ENCODE data around the gene CD163L1.

CD163L1 gene

DNA sequence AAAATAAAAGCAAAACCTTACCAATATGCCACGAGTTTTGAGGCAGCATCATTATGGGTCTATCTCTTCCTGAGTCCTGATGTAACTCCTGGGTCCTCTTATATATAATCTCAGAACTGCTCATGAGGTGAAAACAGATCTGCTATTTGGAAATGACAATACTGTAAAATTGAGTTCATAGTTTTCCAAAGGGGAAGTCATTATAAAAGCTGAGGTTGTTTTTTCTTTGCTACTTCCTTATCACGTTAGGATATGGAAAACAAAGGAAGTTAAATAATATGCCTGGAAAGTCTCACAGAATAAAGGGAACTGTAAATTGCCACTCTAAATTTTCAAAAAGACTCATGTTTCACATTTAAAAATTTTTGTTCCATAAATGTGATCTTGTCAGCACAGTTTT, at the start of gene CD163L1:
Gene CD163L1, minus strand, starts transcription at position 78 of the 400 bp plus-strand sequence. Its CDS starts 26 bp downstream, at position 52.
- H3K4me3 ChIP-seq (ENCODE audit: low read depth, low read length) = no peak within 1 kb of the TSS
- TF ChIP-seq, protein P1, sequence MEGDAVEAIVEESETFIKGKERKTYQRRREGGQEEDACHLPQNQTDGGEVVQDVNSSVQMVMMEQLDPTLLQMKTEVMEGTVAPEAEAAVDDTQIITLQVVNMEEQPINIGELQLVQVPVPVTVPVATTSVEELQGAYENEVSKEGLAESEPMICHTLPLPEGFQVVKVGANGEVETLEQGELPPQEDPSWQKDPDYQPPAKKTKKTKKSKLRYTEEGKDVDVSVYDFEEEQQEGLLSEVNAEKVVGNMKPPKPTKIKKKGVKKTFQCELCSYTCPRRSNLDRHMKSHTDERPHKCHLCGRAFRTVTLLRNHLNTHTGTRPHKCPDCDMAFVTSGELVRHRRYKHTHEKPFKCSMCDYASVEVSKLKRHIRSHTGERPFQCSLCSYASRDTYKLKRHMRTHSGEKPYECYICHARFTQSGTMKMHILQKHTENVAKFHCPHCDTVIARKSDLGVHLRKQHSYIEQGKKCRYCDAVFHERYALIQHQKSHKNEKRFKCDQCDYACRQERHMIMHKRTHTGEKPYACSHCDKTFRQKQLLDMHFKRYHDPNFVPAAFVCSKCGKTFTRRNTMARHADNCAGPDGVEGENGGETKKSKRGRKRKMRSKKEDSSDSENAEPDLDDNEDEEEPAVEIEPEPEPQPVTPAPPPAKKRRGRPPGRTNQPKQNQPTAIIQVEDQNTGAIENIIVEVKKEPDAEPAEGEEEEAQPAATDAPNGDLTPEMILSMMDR (IDR thresholded peaks at IDR 0.05; ENCODE audit: low read depth, low read length, missing control alignments) = no peak
- no peak for DNase-seq (ENCODE audit: low read depth)

DNA sequence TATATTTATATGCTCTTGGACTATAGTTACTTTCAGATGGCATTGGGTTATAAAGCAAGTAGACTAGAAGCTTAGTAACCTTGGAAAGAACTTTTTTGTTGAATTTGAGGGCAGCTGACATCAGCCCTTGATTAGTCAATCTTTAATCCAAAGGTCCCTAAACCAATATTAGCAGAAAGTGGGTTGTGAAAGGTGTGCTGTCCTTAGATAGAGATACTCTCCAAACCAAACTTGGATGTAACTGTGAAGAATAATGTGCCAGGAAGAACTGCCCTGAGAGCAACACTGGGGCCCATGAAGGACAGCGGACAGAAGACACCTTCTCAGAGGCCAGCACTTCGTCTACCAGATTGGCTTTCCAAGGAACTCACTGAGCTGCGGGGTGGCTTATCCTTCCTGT, 49.1 kb upstream of the CD163L1 start:
- TF ChIP-seq, protein P1 (IDR thresholded peaks at IDR 0.05; ENCODE audit: low read depth, low read length, missing control alignments) = no peak
- H3K4me3 ChIP-seq (ENCODE audit: low read depth, low read length) = no peak overlapping the region
- DNase-seq (ENCODE audit: low read depth) = no peak

DNA sequence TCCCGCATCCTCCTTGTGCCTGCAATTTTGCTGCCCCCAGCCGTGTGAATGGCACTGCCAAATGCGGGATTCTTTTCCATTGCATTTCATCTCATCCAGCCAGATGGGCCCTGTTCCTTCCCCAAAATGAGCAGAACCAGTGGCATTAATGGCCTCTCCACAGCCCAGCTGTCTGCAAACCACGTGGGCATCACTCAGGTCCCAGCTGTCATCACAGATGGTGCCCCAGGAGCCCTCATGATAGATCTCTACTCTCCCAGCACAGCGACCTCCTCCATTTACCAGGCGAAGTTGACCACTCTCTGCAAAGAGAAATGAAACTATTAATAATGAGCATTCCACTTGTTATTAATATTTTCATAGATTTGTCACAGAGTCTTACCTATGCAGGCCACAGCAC, 42.6 kb upstream of the CD163L1 start:
- H3K4me3 ChIP-seq (ENCODE audit: low read depth, low read length) = no peak overlapping the region
- TF ChIP-seq, protein P1 (IDR thresholded peaks at IDR 0.05; ENCODE audit: low read depth, low read length, missing control alignments) = no peak
- no peak for DNase-seq (ENCODE audit: low read depth)

DNA sequence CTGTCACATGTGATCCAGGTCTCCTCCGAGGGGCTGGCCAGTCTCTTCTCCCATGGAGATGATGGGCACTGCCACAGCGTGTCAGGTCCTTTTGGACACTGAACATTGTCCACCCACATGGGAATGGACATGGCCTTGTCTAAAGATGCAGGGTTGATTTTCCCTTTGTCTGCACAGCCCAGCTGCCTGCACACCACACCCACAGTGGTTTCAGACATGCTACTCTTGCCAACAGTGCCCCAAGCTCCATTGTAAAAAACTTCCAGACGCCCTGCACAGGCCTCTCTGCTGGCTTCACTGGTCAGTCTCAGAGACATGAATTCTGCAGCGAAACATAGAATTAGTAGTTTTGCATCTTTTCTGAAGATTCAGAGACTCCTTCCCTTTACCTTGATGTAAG, 41.1 kb upstream of the CD163L1 start:
- TF ChIP-seq, protein P1 (IDR thresholded peaks at IDR 0.05; ENCODE audit: low read depth, low read length, missing control alignments) = no peak
- DNase-seq (ENCODE audit: low read depth) = no peak
- H3K4me3 ChIP-seq (ENCODE audit: low read depth, low read length) = no peak overlapping the region

DNA sequence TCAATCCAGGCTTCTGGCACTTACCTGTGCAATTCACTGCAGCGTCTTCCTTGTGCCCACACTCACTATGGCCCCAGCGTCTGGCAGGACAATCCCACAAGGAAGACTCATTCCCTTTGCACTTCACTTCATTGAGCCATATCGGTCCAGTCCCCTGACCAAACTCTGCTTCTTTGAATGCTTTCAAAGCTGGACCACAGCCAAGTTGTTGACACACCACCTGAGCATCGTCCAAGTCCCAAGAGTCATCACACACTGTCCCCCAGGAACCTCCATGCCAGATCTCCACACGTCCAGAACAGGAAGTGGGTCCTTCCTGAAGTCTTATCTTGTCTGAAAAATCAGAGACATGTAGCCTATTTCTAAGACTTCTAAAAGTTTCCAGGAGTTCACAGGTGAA, 39.4 kb upstream of the CD163L1 start:
- no peak for DNase-seq (ENCODE audit: low read depth)
- TF ChIP-seq, protein P1 (IDR thresholded peaks at IDR 0.05; ENCODE audit: low read depth, low read length, missing control alignments) = no peak
- no peak overlapping the region for H3K4me3 ChIP-seq (ENCODE audit: low read depth, low read length)

DNA sequence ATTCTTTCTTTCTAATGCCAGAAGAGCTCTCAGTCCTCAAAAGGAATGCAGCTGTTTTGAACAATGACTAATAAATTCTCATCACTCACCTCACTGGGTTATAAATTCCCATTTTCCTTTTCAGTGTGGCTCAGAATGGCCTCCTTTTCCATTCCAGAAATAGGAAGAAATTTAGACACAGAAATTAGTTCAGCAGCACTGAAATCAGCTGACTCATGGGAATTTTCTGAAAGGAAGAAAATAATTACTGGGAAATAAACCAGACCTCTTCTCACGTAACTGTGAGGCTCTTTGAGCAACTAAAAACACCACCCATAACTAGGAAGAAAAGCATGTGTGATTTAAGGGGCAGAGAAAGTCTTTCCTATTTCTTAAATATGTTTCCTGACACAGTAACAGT, 35.8 kb upstream of the CD163L1 start:
- no peak overlapping the region for H3K4me3 ChIP-seq (ENCODE audit: low read depth, low read length)
- TF ChIP-seq, protein P1 (IDR thresholded peaks at IDR 0.05; ENCODE audit: low read depth, low read length, missing control alignments) = no peak
- no peak for DNase-seq (ENCODE audit: low read depth)

DNA sequence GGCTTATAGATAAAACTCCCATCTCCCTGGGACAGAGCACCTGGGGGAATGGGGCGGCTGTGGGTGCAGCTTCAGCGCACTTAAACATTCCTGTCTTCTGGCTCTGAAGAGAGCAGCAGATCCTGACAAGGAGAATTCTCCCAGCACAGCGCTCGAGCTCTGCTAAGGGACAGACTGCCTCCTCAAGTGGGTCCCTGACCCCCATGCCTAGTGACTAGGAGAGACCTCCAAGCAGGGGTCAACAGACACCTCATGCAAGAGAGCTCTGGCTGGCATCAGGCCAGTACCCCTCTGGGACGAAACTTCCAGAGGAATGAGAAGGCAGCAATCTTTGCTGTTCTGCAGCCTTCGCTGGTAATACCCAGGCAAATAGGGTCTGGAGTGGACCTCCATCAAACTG, 28.1 kb upstream of the CD163L1 start:
- TF ChIP-seq, protein P1 (IDR thresholded peaks at IDR 0.05; ENCODE audit: low read depth, low read length, missing control alignments) = no peak
- H3K4me3 ChIP-seq (ENCODE audit: low read depth, low read length) = no peak overlapping the region
- no peak for DNase-seq (ENCODE audit: low read depth)

Measured in GM12864 (cell line).